Measurements from ENCODE around the gene CFAP74. TPM values are rescaled to one million over a fixed set of nuclear protein-coding genes. Genes with fewer than 3 reads are reported as not detected.

The CFAP74 gene
- total RNA-seq, 1 donor from 2014 or later, result 0.42 TPM

DNA sequence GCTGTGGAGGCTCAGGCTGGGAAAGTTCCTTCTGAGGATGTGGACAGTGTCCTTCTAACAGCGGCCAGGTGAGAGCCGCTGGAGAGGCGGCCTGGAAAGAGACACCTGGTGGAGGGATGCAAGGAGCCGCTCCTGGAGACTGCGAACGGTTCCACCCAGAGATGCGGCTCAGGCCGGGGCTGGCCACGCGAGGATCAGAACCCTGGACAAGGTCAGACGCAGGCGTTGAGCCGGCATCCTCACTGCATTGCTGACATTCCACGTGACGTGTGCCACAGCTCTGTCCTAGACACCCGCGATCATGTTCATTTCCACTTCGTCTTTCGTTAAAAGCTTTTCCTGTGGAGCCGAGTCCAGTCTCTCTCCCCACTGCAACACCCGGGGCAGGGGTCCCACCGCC, 28.8 kb downstream of the CFAP74 start:
- Mint-ChIP-seq H3K4me1 (no peaks in the 10 kb centered on the region), H3K9me3 (no peaks in the 10 kb centered on the region), H3K27ac (no peak overlapping the region), H3K4me3 (no peak overlapping the region), H3K36me3 (no peaks in the 10 kb centered on the region), H3K27me3 (ENCODE audit: low read depth) (peaks cover 25% of the 10 kb centered on the region)
- no peak for DNase-seq (ENCODE audit: low spot score in 2 of 2, unreplicated experiment in 2 of 2)
- no peak for TF ChIP-seq CTCF (IDR thresholded peaks at IDR 0.05; ENCODE audit: unreplicated experiment)

GRCh38 chr1:1973716-1974642, 29.6 kb downstream of the CFAP74 start:
- Mint-ChIP-seq H3K4me3 (no peak overlapping the region), H3K27ac (no peak overlapping the region), H3K4me1 (no peaks in the 10 kb centered on the region), H3K9me3 (no peaks in the 10 kb centered on the region), H3K36me3 (no peaks in the 10 kb centered on the region), H3K27me3 (ENCODE audit: low read depth) (peaks cover 25% of the 10 kb centered on the region)
- TF ChIP-seq CTCF (IDR thresholded peaks at IDR 0.05; ENCODE audit: unreplicated experiment), result no peak
- no peak for DNase-seq (ENCODE audit: low spot score in 2 of 2, unreplicated experiment in 2 of 2)

DNA sequence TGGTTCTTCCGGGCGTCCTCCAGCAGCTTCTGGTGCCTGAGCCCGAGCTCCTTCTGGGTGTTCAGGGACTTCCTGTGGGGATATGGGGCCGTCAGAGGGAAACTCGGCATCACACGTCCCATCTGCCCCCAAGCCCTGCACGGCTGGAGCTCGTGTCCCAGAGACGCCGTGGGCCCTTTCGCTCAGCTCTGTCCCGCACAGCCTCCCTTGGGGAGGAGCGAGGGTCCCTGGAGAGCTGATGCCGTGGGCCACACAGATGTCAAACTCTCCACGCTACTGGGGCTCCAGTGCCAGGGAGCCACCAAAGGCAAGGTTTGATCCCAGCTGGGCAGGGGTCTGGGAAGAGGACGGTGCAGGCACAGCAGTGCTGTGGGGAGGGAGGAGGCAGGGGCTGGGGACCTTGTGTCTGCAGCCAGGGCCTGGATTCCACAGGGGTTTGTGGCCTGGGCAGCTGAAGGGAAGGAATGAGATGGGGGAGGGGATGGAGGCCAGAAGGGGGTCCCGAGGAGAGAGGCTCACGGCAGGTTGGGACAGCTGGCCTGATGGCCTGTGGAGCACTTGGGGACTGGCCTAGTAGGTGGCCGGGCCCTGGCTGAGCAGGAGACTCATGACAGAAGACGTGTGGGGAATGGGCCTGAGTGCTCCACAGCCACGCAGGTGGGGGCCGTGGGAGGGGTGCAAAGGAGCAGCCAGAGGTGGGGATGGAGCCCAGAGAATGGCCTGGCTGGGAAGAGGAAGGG, 30.4 kb downstream of the CFAP74 start:
- DNase-seq (ENCODE audit: low spot score in 2 of 2, unreplicated experiment in 2 of 2), result no peak
- no peaks in the 10 kb centered on the region for H3K4me1 Mint-ChIP-seq
- TF ChIP-seq CTCF (IDR thresholded peaks at IDR 0.05; ENCODE audit: unreplicated experiment), result no peak
- no peaks in the 10 kb centered on the region for H3K36me3 Mint-ChIP-seq
- peaks cover 25% of the 10 kb centered on the region for H3K27me3 Mint-ChIP-seq (ENCODE audit: low read depth)
- H3K4me3 Mint-ChIP-seq, result no peak overlapping the region
- H3K9me3 Mint-ChIP-seq, result no peaks in the 10 kb centered on the region
- no peak overlapping the region for H3K27ac Mint-ChIP-seq

- Mint-ChIP-seq H3K36me3 (no peaks in the 10 kb centered on the region), H3K27me3 (ENCODE audit: low read depth) (peaks cover 20% of the 10 kb centered on the region), H3K27ac (no peak overlapping the region), H3K4me3 (no peak overlapping the region), H3K4me1 (no peaks in the 10 kb centered on the region), H3K9me3 (no peaks in the 10 kb centered on the region)
- no peak for DNase-seq (ENCODE audit: low spot score in 2 of 2, unreplicated experiment in 2 of 2)
- TF ChIP-seq CTCF (IDR thresholded peaks at IDR 0.05; ENCODE audit: unreplicated experiment), result no peak
These were observed 31.9 kb downstream of the CFAP74 start for GRCh38 chr1:1971688-1972087.

GRCh38 chr1:1971017-1971416, 32.6 kb downstream of the CFAP74 start:
- Mint-ChIP-seq H3K27me3 (ENCODE audit: low read depth) (peaks cover 16% of the 10 kb centered on the region), H3K4me3 (no peak overlapping the region), H3K36me3 (no peaks in the 10 kb centered on the region), H3K27ac (no peak overlapping the region), H3K9me3 (no peaks in the 10 kb centered on the region), H3K4me1 (no peaks in the 10 kb centered on the region)
- no peak for DNase-seq (ENCODE audit: low spot score in 2 of 2, unreplicated experiment in 2 of 2)
- no peak for TF ChIP-seq CTCF (IDR thresholded peaks at IDR 0.05; ENCODE audit: unreplicated experiment)
